Esophagus squamous epithelium (tissue), 4 donors: ENCODE results near the gene PLD4.

Experiments used
- POLR2A ChIP-seq, 4 donors: fragments of 450-650 bp; IDR thresholded peaks; one replicate each; pipeline ENCODE4 v1.6.1; 2017; ENCODE audit warnings: antibody characterized with exemption in 4 of 4, mild to moderate bottlenecking in 4 of 4, moderate library complexity in 3 of 4
- TF ChIP-seq, protein P1 (sequence below), 6 experiments: fragments of 450-650 bp in 4 of 6; fragments of 200-600 bp in 2 of 6; sonication (generic) in 2 of 6; IDR thresholded peaks; one replicate each; pipeline ENCODE4 v1.5.1; 2016 to 2019; ENCODE audit warnings: antibody characterized with exemption in 6 of 6, mild to moderate bottlenecking in 4 of 6, moderate library complexity in 4 of 6

- TF ChIP-seq, protein P1, sequence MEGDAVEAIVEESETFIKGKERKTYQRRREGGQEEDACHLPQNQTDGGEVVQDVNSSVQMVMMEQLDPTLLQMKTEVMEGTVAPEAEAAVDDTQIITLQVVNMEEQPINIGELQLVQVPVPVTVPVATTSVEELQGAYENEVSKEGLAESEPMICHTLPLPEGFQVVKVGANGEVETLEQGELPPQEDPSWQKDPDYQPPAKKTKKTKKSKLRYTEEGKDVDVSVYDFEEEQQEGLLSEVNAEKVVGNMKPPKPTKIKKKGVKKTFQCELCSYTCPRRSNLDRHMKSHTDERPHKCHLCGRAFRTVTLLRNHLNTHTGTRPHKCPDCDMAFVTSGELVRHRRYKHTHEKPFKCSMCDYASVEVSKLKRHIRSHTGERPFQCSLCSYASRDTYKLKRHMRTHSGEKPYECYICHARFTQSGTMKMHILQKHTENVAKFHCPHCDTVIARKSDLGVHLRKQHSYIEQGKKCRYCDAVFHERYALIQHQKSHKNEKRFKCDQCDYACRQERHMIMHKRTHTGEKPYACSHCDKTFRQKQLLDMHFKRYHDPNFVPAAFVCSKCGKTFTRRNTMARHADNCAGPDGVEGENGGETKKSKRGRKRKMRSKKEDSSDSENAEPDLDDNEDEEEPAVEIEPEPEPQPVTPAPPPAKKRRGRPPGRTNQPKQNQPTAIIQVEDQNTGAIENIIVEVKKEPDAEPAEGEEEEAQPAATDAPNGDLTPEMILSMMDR (IDR thresholded peaks at IDR 0.05), result no peak
- TF ChIP-seq POLR2A (IDR thresholded peaks at IDR 0.05), result no peak
Observed at GRCh38 chr14:104937161-104937560, 12.5 kb downstream of the PLD4 start.
